HG03442 (cell line): ENCODE results near the gene PLCE1.
"Not testable (repeated sequence)": the region's sequence is repeated elsewhere in the genome, so short reads cannot be mapped to it uniquely, and the experiment has no call there.

Experiments used
- ATAC-seq: cut with Tn5 transposase; IDR thresholded peaks from one replicate; pipeline ENCODE4 v1.9.1; 2021; ENCODE audit warnings: mild to moderate bottlenecking, moderate library complexity; ENCODE audit not compliant: unreplicated experiment

Gene PLCE1

DNA sequence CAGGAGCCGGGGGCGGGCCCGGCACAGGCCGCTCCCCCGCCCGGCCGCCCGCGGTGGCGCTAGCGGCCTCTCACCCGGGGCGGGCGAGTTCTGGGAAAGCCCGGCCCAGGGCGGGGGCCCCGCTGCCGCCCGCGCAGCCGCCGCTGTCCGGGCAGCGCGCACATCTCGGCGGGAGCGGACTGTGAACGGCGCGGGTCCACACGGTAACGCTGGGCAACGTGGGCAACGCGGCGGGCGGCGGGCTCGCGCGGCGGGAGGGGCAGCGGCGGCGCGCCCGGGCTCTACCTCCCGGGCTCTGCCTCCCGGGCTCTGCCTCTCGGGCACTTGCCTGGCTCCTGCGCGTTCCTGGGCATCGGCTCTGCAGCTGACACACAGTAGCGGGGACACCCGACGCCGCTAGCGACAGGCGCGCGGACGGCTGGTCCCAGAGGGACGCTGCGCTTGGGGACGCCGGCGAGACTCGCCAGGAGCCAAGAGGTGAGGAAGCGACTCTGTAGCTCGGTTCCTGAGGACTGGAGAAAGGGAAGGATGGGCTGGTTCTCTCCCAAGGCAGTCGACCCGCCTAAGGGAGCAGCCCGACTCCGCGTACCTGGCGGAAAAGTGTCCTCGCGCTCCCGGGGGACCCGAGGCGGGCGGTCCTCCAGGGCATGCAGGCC, at the start of gene PLCE1:
PLCE1 (plus strand) TSS at position 150 of the 656 bp plus-strand sequence. CDS start 37,116 bp downstream, outside the sequence.
- ATAC-seq, result peak; percentile 74

DNA sequence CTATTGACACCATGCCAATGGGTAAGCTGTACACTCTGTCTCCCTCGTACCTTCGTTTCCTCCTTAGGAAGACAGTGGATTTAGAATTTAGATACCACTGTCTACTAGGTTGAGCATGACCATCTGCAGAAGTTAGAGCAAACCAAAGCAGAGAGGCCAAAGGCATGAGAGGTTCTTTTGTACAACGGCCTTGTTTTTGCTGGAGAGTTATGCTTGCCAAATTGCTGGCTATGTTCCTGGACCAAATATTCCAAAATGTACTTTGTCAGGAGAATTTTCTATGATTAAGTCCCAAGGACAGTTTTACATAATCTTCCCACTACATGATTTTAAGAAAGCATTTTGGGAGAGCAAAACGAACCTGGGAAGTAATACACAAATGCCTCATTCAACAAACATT, 47.9 kb upstream of the PLCE1 start:
- ATAC-seq, result no peak

DNA sequence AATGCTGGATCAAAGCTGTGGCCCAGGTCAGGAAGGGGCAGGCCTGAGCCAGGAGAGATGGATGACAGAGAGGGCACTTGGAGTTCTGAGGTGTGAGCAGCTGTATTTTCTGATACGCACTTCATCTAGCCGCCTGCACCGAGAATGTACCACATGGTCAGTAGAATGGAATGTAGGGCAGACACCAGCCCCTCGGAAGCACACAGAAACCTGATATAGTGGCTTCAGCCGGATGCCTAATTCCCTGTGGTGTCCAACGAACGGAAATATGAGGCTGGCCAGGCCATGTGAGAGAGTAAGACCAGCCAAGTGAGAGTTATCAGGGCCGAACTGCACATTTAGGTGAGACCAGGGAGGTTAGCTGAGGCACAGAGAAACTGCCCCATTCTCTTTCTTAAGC, 46.7 kb upstream of the PLCE1 start:
- ATAC-seq, result no peak

DNA sequence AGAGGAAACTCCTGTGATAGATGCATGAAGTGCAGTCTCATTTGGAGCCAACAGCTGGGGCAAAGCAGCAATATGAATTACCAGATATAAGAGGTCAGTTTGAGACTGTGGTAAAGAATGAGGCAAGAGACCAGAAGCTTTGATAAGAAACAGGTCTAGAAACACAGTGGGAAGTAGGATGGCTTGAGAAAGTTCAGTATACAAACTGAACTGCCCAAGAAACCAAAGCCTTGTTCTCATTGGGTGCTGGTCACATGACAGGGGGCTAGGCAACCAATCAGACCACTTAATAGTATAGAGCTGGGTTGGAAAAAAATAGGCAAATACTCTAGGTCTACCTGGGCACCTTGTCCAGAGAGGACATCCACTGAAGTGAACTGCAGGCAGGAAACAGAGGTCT, 46.2 kb upstream of the PLCE1 start:
- no peak for ATAC-seq

DNA sequence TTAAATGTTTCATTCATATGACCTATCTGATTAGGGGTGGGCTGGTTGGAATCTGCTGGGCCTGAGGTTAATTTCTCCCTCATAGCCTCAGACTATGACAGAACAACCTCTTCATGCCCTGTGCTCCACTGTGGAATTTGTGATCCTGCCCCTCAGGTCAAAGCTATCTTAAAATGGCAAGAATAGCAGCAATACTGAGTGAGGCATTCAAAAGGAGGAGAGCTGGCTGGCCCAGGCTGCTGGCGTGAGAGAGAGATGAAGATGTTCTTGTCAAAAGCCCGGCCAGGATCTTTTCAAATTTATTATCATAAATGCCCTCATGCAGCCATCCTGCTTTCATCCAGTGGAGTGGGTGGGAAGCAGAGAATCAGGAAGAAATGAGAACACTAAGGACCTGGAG, 41.8 kb upstream of the PLCE1 start:
- ATAC-seq, result no peak

DNA sequence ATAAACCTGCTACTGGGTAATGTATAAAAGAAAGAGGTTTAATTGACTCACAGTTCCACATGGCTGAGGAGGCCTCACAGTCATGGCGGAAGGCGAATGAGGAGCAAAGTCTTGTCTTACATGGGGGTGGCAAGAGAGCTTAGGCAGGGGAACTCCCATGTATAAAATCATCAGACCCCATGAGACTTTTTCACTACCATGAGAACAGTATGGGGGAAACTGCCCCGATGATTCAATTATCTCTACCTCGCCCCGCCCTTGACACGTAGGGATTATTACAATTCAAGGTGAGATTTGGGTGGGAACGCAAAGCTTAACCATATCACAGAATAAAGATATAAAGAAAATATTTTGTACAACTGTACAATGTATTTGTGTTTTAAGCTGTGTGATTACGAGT, 39.4 kb upstream of the PLCE1 start:
- ATAC-seq, result no peak

DNA sequence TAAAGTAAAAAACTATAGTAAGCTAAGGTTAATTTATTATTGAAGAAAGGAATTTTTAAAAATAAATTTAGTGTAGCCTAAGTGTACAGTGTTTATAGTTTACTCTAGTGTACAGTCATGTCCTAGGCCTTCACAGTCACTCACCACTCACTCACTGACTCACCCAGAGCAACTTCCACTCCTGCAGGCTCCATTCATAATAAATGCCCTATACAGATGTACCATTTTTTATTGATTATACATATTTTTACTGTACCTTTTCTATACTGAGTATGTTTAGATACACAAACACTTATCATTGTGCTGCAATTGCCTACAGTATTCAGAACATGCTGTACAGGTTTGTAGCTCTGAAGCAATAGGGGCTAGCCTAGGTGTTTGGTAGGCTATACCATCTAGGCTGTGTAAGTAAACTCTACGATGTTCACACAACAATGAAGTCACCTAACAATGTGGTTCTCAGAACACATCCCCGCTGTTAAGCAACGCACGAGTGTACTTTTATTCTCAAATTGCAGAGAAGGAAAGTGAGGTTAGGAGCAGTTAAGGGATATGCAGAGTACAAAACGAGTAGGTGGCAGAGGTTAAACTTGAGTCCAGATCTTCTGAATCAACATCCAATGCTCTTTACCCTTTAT, 38.9 kb upstream of the PLCE1 start:
- ATAC-seq, result no peak

DNA sequence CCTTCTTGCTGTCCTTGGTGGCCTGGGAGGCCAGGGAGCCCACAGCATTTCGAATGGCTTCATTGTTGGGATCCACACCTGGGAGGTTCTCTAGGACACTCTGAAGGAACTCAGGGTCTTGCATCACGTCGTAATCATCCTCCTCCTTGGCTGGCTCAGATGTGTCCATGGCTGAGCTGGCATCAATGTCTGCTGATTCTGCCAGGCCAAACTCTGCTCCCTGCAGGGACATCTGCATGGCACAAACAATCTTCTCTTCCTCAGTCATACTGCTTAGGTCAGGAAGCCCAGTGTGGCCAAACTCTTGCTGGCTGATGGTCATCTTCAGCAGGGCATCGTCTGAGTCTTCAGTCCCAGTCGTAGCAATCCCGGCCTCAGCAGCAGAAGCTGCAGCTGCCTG, 34.9 kb upstream of the PLCE1 start:
- ATAC-seq, result no peak

DNA sequence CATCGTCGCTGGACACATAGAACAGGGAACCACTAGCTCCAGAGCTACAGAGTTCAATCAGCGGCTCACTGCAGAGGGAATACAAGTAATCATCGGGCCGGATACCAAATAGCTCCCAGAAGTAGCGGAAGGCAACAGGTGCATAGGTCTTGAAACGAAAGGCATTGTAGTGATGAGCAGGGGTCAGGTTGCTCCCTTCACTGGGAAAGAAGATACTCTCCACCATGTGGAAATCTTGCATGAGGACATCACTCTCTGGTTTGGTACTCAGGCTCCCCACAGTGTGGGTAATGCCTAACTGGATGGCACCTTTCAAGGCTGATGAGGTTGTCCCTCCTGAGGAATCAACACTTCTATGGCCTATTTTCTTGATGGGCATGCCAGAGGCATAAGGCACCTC, 32.7 kb upstream of the PLCE1 start:
- not testable (repeated sequence) for ATAC-seq

DNA sequence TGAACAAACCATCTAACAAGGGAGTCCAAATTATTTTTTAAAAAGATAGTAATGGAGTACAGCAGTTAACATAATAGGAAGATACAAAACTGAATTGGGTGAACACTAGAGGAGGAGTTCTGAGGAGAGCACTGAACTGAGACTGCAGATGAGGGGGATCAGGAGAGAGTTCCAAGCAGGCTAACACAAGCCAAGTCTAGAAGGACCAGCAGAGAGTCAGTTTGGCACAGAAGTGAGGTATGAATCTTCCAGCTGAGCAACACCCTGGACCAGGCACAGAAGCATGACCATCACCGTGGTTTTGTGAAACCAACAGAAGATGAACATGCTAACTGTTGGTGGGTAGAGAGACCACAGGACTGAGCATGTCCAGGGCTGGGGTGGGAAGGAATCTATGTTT, 30.8 kb upstream of the PLCE1 start:
- ATAC-seq, result no peak

DNA sequence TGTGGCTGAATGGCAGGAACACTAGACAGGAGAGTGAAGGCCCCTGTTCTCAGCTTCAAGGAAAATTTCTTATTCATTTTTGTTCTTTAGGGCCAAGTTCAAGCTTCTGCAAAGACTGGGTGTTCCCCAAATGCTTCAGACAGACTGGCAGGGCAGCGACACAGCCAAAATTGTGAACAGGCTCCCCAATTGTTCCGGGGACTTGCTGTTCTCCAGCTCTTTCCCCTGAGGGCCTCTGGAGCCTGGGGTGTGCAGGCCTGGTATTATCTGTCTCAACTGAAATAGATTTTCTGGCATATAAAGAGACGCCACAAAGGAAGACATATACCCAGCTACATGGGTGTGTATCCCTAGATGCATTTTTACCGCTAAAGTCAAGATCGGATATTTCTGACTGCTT, 30.3 kb upstream of the PLCE1 start:
- no peak for ATAC-seq

DNA sequence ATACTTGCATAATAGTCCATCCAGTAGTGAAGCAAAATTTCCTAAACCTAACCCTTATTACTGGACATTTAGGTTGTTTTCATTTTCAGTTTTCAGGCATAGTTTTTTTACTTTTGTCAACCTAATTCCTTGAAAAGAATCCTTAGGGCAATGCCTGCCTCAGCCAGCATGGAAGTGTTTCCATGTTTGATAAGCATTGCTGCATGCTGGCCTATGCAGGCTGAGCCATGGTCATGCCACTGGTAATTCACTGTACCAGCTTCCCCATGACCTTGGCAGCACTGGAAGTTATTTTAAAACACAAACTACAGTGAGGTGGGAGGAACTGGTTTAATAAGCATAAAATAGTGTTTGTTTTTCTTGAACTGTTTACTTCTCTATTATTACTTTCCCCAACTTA, 27.8 kb upstream of the PLCE1 start:
- no peak for ATAC-seq

DNA sequence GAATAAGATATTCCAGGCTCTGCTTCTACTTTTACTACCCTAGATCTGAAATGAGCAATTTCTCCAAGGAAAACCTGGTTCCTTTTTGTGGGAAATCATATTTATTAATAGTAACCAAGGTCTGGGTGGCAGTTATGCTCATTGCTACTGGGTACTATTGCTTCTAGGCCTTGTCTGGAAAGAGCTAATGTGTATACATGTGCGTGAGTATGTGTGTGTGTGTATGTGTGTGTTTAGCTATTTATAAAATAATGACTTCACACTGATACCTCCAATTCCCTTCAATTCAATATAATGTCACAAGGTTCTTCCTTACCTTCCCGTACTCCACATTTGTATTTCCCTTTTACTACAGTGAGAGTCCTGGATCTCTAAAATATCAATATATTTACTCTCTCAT, 26.0 kb upstream of the PLCE1 start:
- ATAC-seq, result no peak

DNA sequence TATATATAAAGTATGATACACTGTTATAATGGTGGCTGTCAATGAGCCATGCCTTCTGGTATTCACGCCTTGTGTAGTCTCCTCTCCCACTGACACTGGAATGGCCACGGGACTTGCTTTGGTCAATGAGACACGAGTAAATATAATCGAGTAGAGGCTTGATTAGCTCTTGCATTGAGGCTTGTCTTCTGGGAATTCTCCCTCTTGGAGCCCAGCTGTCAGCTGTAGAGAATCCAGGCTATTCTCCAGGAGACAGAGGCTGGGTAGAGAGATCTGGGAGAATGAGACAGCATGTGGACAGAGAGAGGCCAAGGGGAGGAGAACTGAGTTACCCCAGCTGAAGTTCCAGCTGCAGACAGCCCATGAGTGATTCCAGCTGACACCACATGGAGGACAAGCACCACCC, 25.2 kb upstream of the PLCE1 start:
- ATAC-seq, result no peak

DNA sequence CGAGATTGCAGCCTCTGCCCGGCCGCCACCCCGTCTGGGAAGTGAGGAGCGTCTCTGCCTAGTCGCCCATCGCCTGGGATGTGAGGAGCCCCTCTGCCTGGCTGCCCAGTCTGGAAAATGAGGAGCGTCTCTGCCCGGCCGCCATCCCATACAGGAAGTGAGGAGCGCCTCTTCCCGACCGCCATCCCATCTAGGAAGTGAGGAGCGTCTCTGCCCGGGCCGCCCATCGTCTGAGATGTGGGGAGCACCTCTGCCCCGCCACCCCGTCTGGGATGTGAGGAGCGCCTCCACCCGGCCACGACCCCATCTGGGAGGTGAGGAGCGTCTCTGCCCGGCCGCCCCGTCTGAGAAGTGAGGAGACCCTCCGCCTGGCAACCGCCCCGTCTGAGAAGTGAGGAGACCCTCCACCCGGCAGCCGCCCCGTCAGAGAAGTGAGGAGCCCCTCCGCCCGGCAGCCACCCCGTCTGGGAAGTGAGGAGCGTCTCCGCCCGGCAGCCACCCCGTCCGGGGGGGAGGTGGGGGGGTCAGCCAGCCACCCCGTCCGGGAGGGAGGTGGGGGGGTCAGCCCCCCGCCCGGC, 23.2 kb upstream of the PLCE1 start:
- ATAC-seq, result not testable (repeated sequence)

DNA sequence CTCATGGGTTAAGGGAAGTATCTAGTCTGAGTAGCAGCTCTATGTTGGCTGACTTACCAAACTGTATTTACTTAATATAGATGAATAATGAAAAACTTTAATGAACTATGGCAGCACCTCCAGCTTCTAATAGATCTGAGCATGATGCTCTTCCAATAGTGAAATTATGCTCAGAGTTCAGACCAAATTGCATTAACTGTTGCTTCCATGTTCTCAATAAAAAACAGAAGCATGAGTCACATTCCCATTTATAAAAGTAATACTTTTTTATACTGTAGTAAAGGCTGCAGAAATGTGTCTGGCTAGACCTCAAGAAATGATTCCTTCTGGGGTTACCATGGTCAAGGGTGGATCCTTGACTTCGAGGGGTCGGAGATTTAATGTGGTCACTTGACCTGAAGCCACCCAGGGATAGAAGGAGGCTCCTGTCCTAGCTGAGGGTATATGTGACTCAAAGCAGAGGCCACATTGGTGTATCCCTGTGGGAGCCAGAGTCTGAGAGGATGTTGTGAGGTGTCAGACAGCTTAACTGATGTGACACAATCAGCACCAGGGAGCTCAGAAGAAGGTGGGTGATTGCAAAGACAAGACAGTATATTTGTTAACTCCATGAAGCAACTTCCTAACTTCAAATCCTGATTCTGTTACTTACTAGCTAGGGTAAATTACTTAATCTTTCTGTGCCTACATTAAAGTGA, 19.8 kb upstream of the PLCE1 start:
- ATAC-seq, result no peak

DNA sequence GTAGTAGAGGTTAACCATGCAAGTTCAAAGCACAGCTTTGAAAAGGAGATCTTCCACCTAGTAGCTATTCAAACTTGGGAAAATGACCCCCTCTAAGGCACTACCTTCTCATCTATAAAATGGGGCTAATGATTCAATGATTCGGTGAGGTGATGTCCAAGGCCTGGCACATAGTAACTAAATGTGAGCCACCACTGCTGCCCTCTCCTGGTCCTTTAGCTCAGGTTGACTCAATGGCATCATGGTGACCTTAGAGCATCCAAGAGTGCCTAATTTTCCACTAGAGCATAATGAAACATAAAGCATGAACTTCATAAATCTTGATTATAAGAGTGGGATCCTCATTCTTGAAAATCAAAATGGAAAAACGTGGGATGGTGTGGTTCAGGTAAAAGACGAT, 16.3 kb upstream of the PLCE1 start:
- no peak for ATAC-seq

DNA sequence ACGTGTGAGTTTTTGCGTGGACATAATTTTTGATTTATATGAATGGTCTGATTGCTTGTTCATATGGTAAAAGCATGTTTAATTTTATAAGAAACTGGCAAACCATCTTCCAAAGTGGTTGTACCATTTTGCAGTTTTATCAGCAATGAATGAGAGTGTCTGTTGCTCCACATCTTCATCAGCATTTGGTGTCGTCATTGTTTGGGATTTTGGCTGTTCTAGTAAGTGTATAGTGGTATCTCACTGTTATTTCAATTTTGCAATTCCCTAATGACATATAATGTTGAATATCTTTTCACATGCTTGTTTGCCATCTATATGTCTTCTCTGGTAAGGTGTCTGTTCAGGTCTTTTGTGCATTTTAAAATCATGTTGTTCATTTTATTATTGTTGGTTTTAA, 13.2 kb upstream of the PLCE1 start:
- no peak for ATAC-seq

DNA sequence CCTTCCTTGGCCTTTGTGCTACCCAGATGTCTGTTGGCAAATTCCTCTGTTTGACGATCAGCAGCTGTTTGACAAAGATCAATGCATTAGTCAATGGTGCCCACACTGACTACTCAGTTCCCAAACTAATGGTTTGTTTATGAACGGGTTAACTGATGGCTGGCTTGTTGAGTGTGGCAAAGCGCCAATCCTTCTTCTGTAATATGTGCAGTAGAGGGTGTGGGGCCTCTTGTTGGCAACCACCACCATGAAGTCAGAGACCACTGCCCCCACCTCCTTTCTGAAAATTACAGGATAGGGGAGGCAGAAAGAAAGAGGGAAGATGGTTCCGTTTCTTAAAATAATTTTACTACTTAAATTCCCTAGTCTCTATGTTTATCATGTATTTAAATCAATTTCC, 2.6 kb upstream of the PLCE1 start:
- no peak for ATAC-seq

DNA sequence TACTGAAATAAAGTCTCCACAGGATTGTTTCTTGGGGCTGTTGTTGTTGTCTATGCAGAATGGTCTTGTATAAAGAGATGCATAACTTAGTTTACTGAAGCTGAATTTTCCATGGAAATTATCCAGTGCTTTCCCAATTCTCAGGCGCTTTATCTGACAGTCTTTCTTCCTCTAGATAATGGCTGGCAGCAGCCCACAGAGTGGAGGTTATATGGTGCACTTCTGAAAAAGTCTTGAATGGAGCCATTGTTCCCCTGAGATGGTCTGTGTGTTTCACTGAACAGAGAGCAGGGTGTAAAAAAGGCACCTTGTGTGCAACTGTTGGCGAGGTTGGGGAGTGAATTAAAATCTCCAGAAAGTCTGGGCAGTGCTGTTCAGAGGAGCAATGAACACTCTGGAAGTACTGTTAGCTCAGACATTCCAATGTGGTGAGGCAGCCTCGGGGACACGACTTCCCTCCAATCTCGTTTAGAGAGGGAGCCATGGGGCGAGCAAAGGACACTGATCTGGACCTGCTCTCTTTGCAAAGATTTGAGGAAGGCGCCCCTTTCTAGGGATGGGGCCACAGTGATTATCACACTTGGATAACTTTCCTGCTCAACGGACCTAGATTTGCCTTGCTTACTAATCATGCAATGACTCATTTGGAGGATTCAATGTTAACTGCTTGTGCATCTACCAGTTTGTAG, 2.0 kb upstream of the PLCE1 start:
- no peak for ATAC-seq

DNA sequence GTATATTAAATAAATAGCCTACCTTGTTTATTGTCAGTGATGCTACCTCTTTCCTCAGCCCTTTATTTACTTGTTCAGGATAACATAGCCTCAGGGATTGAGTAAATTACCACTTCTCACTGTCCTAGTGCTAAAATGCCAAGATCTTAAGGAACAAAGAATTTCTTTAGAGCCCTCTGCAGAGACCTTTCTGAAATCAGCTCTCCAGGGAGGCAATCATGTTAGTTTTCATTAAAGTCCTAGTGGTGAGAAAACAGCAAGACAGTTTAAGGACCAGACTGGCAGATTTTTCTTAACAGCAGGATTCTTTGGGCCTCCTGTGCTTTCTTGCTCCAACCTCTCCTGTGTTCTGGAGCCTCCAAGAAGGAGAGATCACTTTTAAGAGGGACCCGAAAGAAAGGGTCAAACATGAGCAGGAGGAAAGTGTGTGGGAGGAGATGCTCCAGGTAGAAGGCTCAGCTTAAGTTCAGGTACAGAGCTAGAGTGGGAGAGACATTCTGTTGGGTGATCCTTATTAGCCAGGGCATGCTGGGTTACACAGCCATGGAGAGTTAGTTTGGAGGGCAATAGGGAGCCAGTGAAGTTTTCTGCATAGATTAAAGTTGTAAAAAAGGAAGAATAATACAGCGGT, 1.2 kb upstream of the PLCE1 start:
- ATAC-seq, result no peak
